ENCODE results near the gene C12orf76. TPM values are rescaled to one million over a fixed set of nuclear protein-coding genes. Genes with fewer than 3 reads are reported as not detected.
"Not testable (repeated sequence)": the region's sequence is repeated elsewhere in the genome, so short reads cannot be mapped to it uniquely, and the experiment has no call there.

The C12orf76 gene
- total RNA-seq, 1 experiment from 2014 or later = 14.2 TPM

GRCh38 chr12:110068654-110069053 is 20.3 kb upstream of the C12orf76 start:
- TF ChIP-seq, protein P1, sequence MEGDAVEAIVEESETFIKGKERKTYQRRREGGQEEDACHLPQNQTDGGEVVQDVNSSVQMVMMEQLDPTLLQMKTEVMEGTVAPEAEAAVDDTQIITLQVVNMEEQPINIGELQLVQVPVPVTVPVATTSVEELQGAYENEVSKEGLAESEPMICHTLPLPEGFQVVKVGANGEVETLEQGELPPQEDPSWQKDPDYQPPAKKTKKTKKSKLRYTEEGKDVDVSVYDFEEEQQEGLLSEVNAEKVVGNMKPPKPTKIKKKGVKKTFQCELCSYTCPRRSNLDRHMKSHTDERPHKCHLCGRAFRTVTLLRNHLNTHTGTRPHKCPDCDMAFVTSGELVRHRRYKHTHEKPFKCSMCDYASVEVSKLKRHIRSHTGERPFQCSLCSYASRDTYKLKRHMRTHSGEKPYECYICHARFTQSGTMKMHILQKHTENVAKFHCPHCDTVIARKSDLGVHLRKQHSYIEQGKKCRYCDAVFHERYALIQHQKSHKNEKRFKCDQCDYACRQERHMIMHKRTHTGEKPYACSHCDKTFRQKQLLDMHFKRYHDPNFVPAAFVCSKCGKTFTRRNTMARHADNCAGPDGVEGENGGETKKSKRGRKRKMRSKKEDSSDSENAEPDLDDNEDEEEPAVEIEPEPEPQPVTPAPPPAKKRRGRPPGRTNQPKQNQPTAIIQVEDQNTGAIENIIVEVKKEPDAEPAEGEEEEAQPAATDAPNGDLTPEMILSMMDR (IDR thresholded peaks at IDR 0.05; ENCODE audit: unreplicated experiment) = no peak
- no peak overlapping the region for H3K27ac Mint-ChIP-seq (ENCODE audit: unreplicated experiment)
- no peak for DNase-seq
- H3K4me1 Mint-ChIP-seq (ENCODE audit: low read depth, unreplicated experiment) = no peaks in the 10 kb centered on the region
- intact Hi-C loops (cut with micrococcal nuclease; ENCODE audit: unreplicated experiment) = no loop called here
- no peaks in the 10 kb centered on the region for H3K9me3 Mint-ChIP-seq (ENCODE audit: low read depth, unreplicated experiment)
- no peak overlapping the region for H3K4me3 Mint-ChIP-seq (ENCODE audit: low read depth, unreplicated experiment)
- H3K27me3 Mint-ChIP-seq (ENCODE audit: unreplicated experiment) = peaks cover 37% of the 10 kb centered on the region
- BruUV-seq (replicated peaks) = no TSS peak
- CTCF ChIA-PET = no interaction called here
- no peaks in the 10 kb centered on the region for H3K36me3 Mint-ChIP-seq (ENCODE audit: insufficient read depth, unreplicated experiment)

DNA sequence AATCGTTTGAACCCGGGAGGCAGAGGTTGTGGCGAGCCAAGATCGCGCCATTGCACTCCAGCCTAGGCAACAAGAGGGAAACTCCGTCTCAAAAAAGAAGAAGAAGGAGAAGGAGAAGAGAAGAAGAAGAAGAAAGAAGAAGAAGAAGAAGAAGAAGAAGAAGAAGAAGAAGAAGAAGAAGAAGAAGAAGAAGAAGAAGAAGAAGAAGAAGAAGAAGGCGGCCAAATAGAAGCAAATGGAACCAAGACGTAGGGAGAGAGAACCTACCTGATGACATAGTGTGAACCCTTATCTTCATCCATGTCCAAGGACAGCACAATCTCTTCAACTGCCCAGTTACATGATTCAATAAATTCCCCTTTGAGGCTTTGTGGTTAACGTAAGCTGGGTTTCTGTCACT is 19.8 kb upstream of the C12orf76 start:
- DNase-seq; H3K4me3 Mint-ChIP-seq (ENCODE audit: low read depth, unreplicated experiment); H3K9me3 Mint-ChIP-seq (ENCODE audit: low read depth, unreplicated experiment); intact Hi-C loops (cut with micrococcal nuclease; ENCODE audit: unreplicated experiment); BruUV-seq (replicated peaks); H3K4me1 Mint-ChIP-seq (ENCODE audit: low read depth, unreplicated experiment); CTCF ChIA-PET; H3K27ac Mint-ChIP-seq (ENCODE audit: unreplicated experiment); H3K36me3 Mint-ChIP-seq (ENCODE audit: insufficient read depth, unreplicated experiment): not testable (repeated sequence)
- peaks cover 31% of the 10 kb centered on the region for H3K27me3 Mint-ChIP-seq (ENCODE audit: unreplicated experiment)

DNA sequence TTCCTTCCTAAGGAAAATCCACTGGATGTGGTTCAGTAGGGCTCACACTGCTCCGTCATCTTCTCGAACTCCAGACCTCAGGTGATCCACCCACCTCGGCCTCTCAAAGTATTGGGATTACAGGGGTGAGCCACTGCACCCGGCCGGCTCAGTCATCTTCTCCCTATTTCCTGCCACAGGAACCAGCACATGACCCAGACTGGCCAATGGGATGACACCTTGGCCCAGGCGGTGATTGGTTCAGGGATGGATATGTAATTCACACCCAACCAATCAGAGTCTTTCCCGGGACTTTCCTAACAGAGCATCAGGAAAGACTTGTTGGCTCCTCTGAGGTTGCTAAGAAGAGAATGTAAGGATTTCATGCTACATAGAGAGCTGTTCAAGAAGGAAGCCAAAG is 19.2 kb upstream of the C12orf76 start:
- BruUV-seq (replicated peaks) = no TSS peak
- H3K4me1 Mint-ChIP-seq (ENCODE audit: low read depth, unreplicated experiment) = no peaks in the 10 kb centered on the region
- TF ChIP-seq, protein P1 (IDR thresholded peaks at IDR 0.05; ENCODE audit: unreplicated experiment) = no peak

GRCh38 chr12:110065540-110065939 is 17.2 kb upstream of the C12orf76 start:
- intact Hi-C loops (cut with micrococcal nuclease; ENCODE audit: unreplicated experiment) = no loop called here
- BruUV-seq (replicated peaks) = no TSS peak
- no peak for DNase-seq
- TF ChIP-seq, protein P1 (IDR thresholded peaks at IDR 0.05; ENCODE audit: unreplicated experiment) = no peak
- Mint-ChIP-seq H3K27ac (ENCODE audit: unreplicated experiment) (no peak overlapping the region), H3K9me3 (ENCODE audit: low read depth, unreplicated experiment) (no peaks in the 10 kb centered on the region), H3K27me3 (ENCODE audit: unreplicated experiment) (peaks cover 16% of the 10 kb centered on the region), H3K4me1 (ENCODE audit: low read depth, unreplicated experiment) (peaks cover 1% of the 10 kb centered on the region), H3K36me3 (ENCODE audit: insufficient read depth, unreplicated experiment) (no peaks in the 10 kb centered on the region), H3K4me3 (ENCODE audit: low read depth, unreplicated experiment) (no peak overlapping the region)
- CTCF ChIA-PET = no interaction called here

More for the DNA sequence above, 19.2 kb upstream of the C12orf76 start:
- Mint-ChIP-seq H3K27ac (ENCODE audit: unreplicated experiment) (no peak overlapping the region), H3K36me3 (ENCODE audit: insufficient read depth, unreplicated experiment) (no peaks in the 10 kb centered on the region), H3K9me3 (ENCODE audit: low read depth, unreplicated experiment) (no peaks in the 10 kb centered on the region), H3K27me3 (ENCODE audit: unreplicated experiment) (peaks cover 26% of the 10 kb centered on the region), H3K4me3 (ENCODE audit: low read depth, unreplicated experiment) (no peak overlapping the region)
- DNase-seq = no peak
- CTCF ChIA-PET = interaction anchor here (1.1 kb wide), 1 partner anchor 24 kb away, joined by 3 read pairs; no protein-coding TSS in a partner anchor
- intact Hi-C loops (cut with micrococcal nuclease; ENCODE audit: unreplicated experiment) = no loop called here

GRCh38 chr12:110062241-110062640 is 13.9 kb upstream of the C12orf76 start:
- no peaks in the 10 kb centered on the region for H3K9me3 Mint-ChIP-seq (ENCODE audit: low read depth, unreplicated experiment)
- intact Hi-C loops (cut with micrococcal nuclease; ENCODE audit: unreplicated experiment) = no loop called here
- H3K36me3 Mint-ChIP-seq (ENCODE audit: insufficient read depth, unreplicated experiment) = no peaks in the 10 kb centered on the region
- no peaks in the 10 kb centered on the region for H3K27me3 Mint-ChIP-seq (ENCODE audit: unreplicated experiment)
- TF ChIP-seq, protein P1 (IDR thresholded peaks at IDR 0.05; ENCODE audit: unreplicated experiment) = no peak
- BruUV-seq (replicated peaks) = no TSS peak
- no peak for DNase-seq
- H3K27ac Mint-ChIP-seq (ENCODE audit: unreplicated experiment) = no peak overlapping the region
- no peak overlapping the region for H3K4me3 Mint-ChIP-seq (ENCODE audit: low read depth, unreplicated experiment)
- CTCF ChIA-PET = interaction anchor here (0.7 kb wide), 2 partner anchors 43 to 172 kb away, joined by 3 read pairs; no protein-coding TSS in a partner anchor
- peaks cover 13% of the 10 kb centered on the region for H3K4me1 Mint-ChIP-seq (ENCODE audit: low read depth, unreplicated experiment)

Measured in Calu3 (cell line).